ENCODE results near the gene PLIN4.
A peak's percentile ranks its signal among the peaks of the same experiment; 100 is the strongest.
"Not testable (repeated sequence)": the region's sequence is repeated elsewhere in the genome, so short reads cannot be mapped to it uniquely, and the experiment has no call there.

PLIN4 gene

DNA sequence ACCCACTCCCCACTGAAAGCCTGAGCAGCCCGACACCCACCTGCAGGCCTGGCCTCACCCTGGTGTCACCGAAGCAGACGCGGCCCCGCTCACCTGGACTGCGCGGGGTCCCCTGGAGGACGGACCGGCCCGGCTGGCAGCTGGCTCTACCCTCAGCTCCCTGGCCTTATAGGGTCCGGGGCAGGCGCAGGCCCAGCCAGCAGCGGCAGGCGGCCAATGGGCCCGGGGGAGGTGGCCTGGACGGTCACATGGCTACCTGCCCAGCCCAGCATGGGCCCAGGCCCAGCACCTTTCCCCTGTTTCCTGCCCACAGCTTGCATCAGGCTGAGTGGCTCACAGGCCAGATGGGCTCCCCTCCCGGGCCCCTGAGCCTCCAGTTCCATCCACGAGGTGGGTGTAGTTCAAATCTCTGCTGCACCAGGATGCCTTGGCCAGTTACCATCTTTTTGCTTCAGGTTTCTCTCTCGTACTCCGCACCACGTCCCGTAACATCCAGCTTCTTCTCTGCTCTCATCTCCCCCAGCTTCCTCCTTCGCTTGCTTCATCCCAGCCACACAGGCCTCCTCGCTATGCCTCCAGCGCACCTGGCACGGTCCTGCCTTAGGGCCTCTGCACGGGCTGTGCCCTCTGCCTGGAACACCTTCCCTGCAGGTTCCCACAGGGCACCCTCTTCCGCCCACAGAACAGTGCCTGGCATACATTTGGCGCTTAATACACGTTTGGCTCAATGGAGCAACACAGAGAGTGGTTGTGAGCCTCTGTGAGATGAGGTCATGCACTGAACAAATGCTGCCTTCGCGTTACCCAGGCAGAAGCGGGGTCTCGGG is at the start of gene PLIN4:
TSS of gene PLIN4 (minus strand) at position 142 of the 827 bp plus-strand sequence. CDS start 214 bp downstream, outside the sequence.
- no peak for DNase-seq

- DNase-seq, result peak; percentile 63
These were observed 49.3 kb upstream of the PLIN4 start for GRCh38 chr19:4567584-4568071.

DNA sequence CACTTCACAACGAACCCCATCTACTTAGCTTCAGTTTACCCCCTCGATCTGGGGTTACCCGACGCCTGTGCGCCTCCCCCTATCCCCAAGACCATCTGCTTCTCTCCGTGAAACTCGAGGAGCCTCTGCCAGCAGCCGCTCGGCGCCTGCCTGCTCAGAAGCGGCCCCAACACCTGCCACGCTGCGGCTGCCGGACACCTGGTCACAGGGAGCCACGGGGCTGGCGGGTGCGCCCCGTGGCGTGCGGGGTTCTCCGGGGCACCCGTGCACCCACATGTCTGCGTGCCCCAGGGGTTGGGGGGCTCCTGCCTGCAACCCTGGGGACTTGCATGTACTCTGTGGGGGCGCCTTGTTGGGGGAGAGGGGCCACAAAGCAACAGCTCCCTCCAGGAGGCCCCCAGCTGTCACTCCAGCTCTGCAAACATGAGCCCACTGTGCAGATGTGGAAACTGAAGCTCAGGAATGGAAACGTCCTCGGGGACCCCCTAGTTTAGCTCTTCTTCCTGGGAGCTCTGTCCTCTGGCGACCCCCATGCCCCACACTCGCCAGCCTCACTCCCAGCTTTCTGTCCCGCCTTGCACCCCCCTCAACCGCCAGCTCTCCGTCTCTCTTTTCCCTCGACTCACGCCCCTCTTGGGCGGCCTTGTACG is 48.2 kb upstream of the PLIN4 start:
- DNase-seq, result no peak

DNA sequence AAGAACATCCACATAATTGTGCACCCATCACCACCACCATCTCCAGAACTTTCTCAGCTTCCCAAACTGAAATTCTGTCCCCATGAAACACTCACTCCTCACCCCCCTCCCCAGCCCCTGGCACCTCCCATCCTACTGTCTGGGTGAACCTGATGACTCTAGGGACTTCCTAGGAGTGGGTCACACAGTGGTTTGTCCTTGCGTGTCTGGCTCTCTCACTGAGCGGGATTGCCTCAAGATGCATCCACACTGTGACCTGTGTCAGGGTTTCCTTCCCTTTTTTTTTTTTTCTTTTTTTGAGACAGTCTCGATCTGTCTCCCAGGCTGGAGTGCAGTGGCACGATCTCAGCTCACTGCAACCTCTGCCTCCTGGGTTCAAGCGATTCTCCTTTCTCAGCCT is 45.3 kb upstream of the PLIN4 start:
- not testable (repeated sequence) for DNase-seq

DNA sequence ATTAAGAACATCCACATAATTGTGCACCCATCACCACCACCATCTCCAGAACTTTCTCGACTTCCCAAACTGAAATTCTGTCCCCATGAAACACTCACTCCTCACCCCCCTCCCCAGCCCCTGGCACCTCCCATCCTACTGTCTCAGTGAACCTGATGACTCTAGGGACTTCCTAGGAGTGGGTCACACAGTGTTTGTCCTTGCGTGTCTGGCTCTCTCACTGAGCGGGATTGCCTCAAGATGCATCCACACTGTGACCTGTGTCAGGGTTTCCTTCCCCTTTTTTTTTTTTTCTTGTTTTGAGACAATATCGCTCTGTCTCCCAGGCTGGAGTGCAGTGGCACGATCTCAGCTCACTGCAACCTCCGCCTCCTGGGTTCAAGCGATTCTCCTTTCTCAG is 43.8 kb upstream of the PLIN4 start:
- not testable (repeated sequence) for DNase-seq

- no peak for DNase-seq
These were observed 41.3 kb upstream of the PLIN4 start, which contains the start of gene SEMA6B for GRCh38 chr19:4559569-4559968. Gene SEMA6B, minus strand, starts transcription at chr19:4559684. Its CDS starts 1,227 bp downstream, at chr19:4558457.

- no peak for DNase-seq
These were observed 40.0 kb upstream of the PLIN4 start for GRCh38 chr19:4557971-4558941.

DNA sequence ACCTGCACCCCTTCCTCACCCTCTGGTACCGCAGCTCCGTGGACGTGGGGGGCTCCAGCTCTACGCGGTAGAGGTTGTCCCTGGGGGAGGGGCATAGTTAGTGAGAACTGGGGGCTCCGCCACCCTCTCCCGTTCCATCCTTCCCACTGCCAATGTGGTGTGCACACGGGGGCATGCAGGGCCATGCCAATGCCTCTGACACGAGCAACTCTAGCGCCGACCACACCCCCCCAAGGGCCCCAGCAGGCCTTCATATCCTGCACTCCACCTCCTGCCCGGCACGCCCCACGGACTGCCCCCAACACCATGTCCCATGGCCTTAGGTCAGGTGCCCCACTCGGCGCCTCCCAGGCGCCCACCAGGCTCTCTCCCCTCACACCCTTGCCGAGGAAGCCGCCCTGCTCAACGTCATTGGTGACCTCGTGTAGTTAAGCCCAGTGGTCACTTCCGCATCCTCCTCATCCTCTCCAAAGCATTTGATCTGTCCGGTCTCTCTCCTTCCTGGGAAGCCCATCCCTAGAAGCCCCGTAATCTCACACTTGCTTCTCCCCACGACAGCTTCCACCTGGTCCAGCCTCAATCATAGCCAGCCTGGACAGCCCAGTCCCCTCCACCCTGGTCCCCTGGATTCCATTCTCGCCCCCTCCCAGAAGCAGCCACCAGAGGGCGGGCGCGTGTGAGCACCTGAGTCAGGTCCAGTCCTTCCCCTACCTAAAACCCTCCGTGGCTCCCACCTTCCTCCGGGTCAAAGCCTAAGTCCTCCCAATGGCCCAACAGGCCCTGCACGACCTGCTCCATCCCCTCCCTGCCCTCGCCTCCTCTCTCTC is 39.1 kb upstream of the PLIN4 start:
- DNase-seq, result no peak

DNA sequence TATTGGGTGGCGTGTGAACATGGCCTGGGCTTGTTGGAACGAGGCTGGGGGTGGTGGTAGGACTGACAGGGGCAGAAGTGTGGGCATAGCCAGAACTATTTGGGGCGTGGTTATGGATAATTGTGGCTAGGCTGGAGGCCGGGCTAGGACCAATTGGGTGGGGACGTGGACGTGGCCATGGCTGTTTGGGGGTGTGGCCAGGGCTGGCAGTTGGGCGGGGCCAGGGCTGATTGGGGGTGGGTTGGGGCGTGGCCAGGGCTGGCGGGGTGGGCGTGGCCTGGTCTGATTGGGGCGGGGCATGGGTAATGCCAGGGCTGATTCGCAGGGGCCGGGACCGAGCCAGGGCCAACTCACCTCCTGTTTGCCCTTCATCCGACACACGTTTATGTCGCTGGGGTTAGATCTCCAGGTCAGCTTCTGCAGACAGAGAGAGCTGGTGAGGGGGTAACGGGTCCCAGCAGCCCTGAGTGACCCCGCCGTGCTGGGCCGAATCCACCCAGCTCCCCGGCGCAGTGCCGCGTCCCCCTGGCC is 38.4 kb upstream of the PLIN4 start:
- no peak for DNase-seq

DNA sequence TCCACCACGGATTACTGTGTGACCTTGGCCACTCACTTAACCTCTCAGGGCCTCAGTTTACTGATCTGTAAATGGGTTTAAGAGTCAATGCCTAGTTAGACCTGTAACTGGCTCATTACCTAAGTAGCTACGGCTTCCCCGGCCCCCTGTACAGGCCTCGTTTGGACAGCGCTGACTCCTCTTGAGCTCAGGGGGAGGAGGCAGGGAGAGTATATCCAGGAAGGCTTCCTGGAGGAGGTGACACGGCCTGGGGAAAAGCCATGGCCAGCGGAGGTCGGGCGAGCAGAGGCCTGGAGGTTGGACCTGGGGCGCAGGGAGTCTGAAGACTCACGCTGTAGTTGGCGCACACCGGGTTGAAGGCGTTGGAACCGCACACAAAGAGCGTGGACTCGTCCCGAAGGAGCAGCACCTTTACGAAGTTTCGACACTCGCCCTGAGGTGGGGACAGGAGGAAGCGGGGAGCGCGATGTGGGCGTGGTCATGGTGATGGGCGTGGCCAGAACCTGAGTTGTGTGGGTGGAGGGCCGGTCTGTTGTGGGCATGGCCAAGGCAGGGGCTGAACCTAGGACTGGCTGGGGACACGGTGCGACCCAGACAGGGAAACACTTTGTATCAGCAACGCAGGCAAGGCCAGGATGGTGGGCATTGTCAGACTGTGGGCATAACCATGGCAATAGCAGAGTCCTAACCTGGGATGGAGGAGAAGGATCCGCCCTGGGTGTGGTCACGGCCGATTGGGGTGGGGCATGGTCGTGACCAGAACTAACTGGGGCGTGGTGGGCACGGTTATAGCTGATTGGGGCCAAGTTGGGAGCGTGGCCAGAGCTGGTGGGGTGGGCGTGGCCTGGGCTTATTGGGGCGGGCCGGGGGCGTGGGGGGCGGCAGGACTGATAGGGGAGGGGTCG is 37.6 kb upstream of the PLIN4 start:
- no peak for DNase-seq

GRCh38 chr19:4554717-4555116 is 36.4 kb upstream of the PLIN4 start:
- DNase-seq, result no peak

- no peak for DNase-seq
These were observed 35.5 kb upstream of the PLIN4 start for GRCh38 chr19:4553775-4554174.

DNA sequence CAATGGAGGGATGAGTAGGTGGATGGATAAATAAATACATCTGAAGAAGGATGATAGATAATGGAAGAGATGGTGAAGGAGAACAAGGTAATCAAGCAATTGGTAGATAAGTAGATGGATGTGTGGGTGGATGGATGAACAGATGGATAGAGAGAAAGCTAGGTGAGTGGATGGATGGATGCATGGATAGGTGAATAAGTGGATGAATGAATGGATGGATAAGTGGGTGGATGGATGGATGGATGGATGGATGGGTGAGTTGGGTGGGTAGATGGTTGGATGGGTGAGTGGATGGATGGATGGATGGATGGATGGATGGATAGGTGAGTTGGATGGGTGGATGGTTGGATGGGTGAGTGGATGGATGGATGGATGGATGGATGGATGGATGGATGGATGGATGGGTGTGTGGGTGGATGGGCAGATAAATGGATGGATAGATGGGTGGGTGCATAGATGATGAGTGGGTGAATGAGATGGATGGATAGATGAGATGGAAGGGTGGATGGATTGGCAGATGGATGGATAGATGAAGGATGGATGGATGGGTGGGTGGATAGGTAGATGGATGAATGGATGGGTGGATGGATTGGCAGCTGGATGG is 34.9 kb upstream of the PLIN4 start:
- no peak for DNase-seq

DNA sequence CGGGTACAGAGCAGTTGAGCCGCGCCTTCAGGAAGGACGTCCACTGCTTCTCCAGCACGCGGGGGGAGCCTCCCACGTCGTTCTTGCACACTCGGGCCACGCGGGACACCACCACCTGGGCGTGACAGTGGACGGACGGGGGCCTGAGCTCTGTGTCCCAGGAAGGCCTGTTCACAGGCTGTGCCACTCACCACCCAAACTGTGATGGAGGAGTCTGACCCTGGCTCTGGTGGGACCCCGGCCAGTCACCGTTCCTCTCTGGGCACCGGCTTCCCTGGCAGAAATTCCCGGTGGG is 34.2 kb upstream of the PLIN4 start:
- no peak for DNase-seq

- DNase-seq, result no peak
These were observed 32.3 kb upstream of the PLIN4 start for GRCh38 chr19:4550479-4551050.

GRCh38 chr19:4550018-4550417 is 31.7 kb upstream of the PLIN4 start:
- no peak for DNase-seq

DNA sequence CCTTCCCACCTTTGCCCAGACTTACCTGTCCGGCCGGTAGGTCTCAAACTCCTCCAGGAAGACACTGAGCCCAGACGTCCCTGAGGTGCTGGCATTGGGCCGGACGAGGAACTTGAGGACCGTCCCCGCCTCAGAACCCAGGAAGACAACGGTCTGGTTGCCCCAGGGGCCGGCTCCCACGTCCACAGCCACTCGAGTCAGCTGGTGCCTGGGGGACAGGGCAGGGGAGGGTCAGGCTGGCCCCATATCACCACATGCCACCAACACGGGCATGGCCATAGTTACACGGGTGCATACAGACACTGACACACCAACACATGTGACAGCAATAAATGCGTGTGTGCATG is 29.9 kb upstream of the PLIN4 start:
- no peak for DNase-seq

DNA sequence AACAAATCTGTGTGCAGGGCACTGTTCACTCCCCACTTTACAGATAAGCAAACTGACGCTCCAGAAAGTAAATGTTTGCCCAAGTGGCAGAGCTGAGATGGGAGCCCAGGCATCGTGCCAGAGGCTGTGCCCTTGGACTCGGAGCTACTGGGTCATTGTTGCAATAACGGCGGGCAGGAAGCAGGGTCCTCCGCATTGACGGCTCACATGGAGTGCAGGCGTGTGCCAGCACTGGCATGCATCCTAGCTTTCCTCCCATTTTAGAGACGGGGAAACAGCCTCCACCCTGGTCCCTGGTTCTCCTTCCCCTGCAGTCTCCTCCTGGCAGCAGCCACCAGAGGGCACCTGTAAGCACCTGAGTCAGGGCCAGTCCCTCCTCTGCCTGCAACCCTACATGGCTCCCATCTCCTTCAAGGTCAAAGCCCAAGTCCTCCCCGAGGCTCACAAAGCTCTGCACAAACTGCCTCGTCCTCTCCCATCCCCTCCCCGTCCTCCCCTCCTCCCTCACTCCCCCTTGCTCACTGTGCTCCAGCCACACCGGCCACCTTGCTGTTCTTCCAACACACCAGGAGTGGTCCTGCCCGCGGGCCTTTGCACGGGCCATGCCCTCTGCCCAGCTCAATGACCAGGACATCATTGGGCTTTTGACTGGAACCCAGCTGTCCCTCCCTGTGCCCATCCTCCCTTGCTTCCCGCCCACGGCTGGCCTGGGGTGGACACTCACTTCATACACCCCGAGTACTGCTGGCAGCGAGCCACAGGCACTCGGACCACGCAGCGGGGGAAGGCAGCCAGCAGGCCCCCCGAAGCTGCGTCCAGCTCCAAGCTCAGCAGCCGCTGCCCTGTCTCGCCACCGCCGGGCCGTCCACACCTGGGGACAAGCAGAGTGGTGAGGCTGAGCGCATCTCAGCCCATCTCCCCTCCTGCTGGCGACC is 29.3 kb upstream of the PLIN4 start:
- DNase-seq, result no peak
